Smooth muscle cell of trachea (primary cell): ENCODE measurements around the gene IL13RA2. TPM values are rescaled to one million over a fixed set of nuclear protein-coding genes. Genes with fewer than 3 reads are reported as not detected.

ENCODE experiments used
- total RNA-seq: library from RNA; depleted of rRNA; stranded (reverse); fragments of >200 nt; gene quantifications from 2 replicates; pipeline ENCODE4 v1.2.1, GENCODE V29; 2014

IL13RA2 gene
- total RNA-seq = 44.8 and 103 TPM in 2 replicates

DNA sequence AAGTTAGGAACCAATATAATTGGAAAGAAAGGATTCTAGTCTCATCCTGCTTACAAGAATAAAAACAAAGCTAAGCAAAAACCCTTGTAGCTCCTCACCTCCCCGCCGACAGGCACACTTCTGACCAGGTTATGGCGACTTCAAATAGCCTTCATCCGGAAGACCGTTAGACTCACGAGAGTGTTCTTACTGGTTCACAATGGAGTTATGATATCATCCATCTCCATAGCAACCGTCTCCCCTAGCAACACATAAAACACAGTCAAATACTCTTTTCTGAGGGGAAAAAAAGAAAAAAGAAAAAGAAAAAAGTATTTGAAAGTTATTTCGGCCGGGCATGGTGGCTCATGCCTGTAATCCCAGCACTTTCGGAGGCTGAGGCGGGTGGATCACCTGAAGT is at the start of gene IL13RA2:
IL13RA2 (minus strand) TSS at position 162 of the 400 bp plus-strand sequence. CDS start 347 bp downstream, outside the sequence.

Other genes starting within 250 kb of the IL13RA2 start
- not detected in 2 replicates for gene RBMXL3, start 171.8 kb upstream of the IL13RA2 start, total RNA-seq
- 6.9 and 11.9 TPM in 2 replicates for gene LRCH2, start 216.5 kb upstream of the IL13RA2 start, total RNA-seq